H1 (cell line): ENCODE results near the gene SEZ6. TPM values are rescaled to one million over a fixed set of nuclear protein-coding genes. Genes with fewer than 3 reads are reported as not detected.

Experiments
- CTCF ChIA-PET: fragments of 300-600 bp; sonication (Branson Sonifier 250); formaldehyde crosslinking; loops from one replicate; lab custom pipeline; 2021; ENCODE audit not compliant: partially characterized antibody; lab: Charles Lee
- POLR2A ChIA-PET: fragments of 300-600 bp; sonication (Branson Sonifier 250); formaldehyde crosslinking; loops from one replicate; lab custom pipeline; 2021; ENCODE audit warnings: inconsistent platforms; ENCODE audit not compliant: partially characterized antibody; lab: Charles Lee
- DNase-seq, 2 experiments: peaks; one replicate each; pipeline versions ENCODE4 v3.0.0 to v3.0.0-alpha.2; 2010 to 2022; ENCODE audit warnings: low spot score in 2 of 2, low read depth in 1 of 2, mixed read lengths in 1 of 2
- FAIRE-seq: peaks from 2 replicates; lab custom pipeline; 2011; peaks lifted over from hg19 to GRCh38; lab: Jason Lieb, UNC
- H2AFZ ChIP-seq: 2 replicates; pipeline ENCODE4 v1.8.1; 2012; ENCODE audit warnings: low read length, inconsistent platforms
- H2AK5ac ChIP-seq: 2 replicates; pipeline ENCODE4 v1.6.1; 2013; ENCODE audit warnings: low read depth, low read length
- H2BK120ac ChIP-seq: replicated peaks from 2 replicates; pipeline ENCODE3; 2013; ENCODE audit warnings: low read depth, low read length, inconsistent platforms
- H2BK12ac ChIP-seq: 2 replicates; pipeline ENCODE4 v1.6.1; 2013; ENCODE audit warnings: low read depth, low read length
- H2BK15ac ChIP-seq: 2 replicates; pipeline ENCODE4 v1.6.1; 2013; ENCODE audit warnings: low read length
- H2BK20ac ChIP-seq: 2 replicates; pipeline ENCODE4 v1.6.1; 2013; ENCODE audit warnings: low read length
- H2BK5ac ChIP-seq: 2 replicates; pipeline ENCODE4 v1.6.1; 2013; ENCODE audit warnings: low read depth, low read length
- H3K14ac ChIP-seq: 2 replicates; pipeline ENCODE4 v1.6.1; 2013; ENCODE audit warnings: inconsistent platforms; ENCODE audit not compliant: insufficient read length
- H3K18ac ChIP-seq: 2 replicates; pipeline ENCODE4 v1.6.1; 2013; ENCODE audit warnings: low read length; ENCODE audit errors: extremely low read depth
- H3K23ac ChIP-seq: 2 replicates; pipeline ENCODE4 v1.6.1; 2013; ENCODE audit warnings: inconsistent platforms; ENCODE audit not compliant: insufficient read length
- H3K23me2 ChIP-seq: 2 replicates; pipeline ENCODE4 v1.6.1; 2013; ENCODE audit warnings: low read depth, low read length
- H3K27ac ChIP-seq: 2 replicates; pipeline ENCODE4 v1.6.1; 2011; ENCODE audit warnings: low read depth, low read length, inconsistent platforms
- H3K27me3 ChIP-seq, 4 experiments: replicated peaks in 1 of 4; 1 replicate in 1 of 4; 2 replicates in 3 of 4; pipeline versions ENCODE4 v1.6.1 to v1.8.1; 2011 to 2013; ENCODE audit warnings: low read length in 3 of 4, mild to moderate bottlenecking in 3 of 4, inconsistent platforms in 2 of 4, mixed read lengths in 2 of 4, moderate library complexity in 1 of 4; ENCODE audit not compliant: control insufficient read depth in 3 of 4, insufficient read depth in 3 of 4; ENCODE audit errors: extremely low read depth in 1 of 4
- H3K36me3 ChIP-seq, 4 experiments: 2 replicates each; pipeline versions ENCODE4 v1.6.1 to v1.8.1; 2011 to 2013; ENCODE audit warnings: mild to moderate bottlenecking in 4 of 4, low read length in 3 of 4, moderate library complexity in 2 of 4, control low read depth in 1 of 4, inconsistent platforms in 1 of 4; ENCODE audit not compliant: insufficient read depth in 4 of 4, control insufficient read depth in 2 of 4
- H3K4ac ChIP-seq: replicated peaks from 2 replicates; pipeline ENCODE3; 2013; ENCODE audit warnings: low read length, low read depth, mixed read lengths, inconsistent platforms; ENCODE audit not compliant: insufficient read length
- H3K4me1 ChIP-seq, 4 experiments: replicated peaks in 1 of 4; 1 replicate in 1 of 4; 2 replicates in 3 of 4; pipeline versions ENCODE4 v1.6.1 to v1.8.1; 2011 to 2013; ENCODE audit warnings: low read length in 3 of 4, inconsistent platforms in 2 of 4, mixed read lengths in 1 of 4; ENCODE audit not compliant: insufficient read depth in 4 of 4, control insufficient read depth in 3 of 4
- H3K4me2 ChIP-seq, 2 experiments: 2 replicates each; pipeline versions ENCODE4 v1.6.1 to v1.8.1; 2011 to 2013; ENCODE audit warnings: low read depth in 2 of 2, low read length in 2 of 2, control low read depth in 1 of 2, inconsistent platforms in 1 of 2, mild to moderate bottlenecking in 1 of 2; ENCODE audit not compliant: insufficient read depth in 1 of 2
- H3K4me3 ChIP-seq, 4 experiments: fragments of 200-600, 300-600 bp in 1 of 4; sonication (generic), shearing (Covaris generic), sonication (Bioruptor Twin) in 1 of 4; 2 replicates each; pipeline versions ENCODE4 v1.5.1 to v1.8.1; 2011 to 2016; ENCODE audit warnings: low read length in 4 of 4, low read depth in 3 of 4, control low read depth in 2 of 4, inconsistent platforms in 2 of 4, mild to moderate bottlenecking in 2 of 4, mixed read lengths in 1 of 4, moderate library complexity in 1 of 4; ENCODE audit not compliant: insufficient read depth in 2 of 4; ENCODE audit errors: extremely low read depth in 1 of 4
- H3K56ac ChIP-seq: replicated peaks from 2 replicates; pipeline ENCODE3; 2013; ENCODE audit warnings: low read depth, mild to moderate bottlenecking, mixed read lengths, low read length, inconsistent platforms; ENCODE audit not compliant: insufficient read length
- H3K79me1 ChIP-seq: 2 replicates; pipeline ENCODE4 v1.6.1; 2013; ENCODE audit warnings: low read depth, low read length, control low read depth
- H3K79me2 ChIP-seq, 2 experiments: 2 replicates each; pipeline versions ENCODE4 v1.6.1 to v1.8.1; 2012 to 2013; ENCODE audit warnings: low read length in 2 of 2, mild to moderate bottlenecking in 2 of 2, inconsistent platforms in 1 of 2; ENCODE audit not compliant: insufficient read depth in 2 of 2, control insufficient read depth in 1 of 2
- H3K9ac ChIP-seq, 4 experiments: replicated peaks in 1 of 4; 1 replicate in 1 of 4; 2 replicates in 3 of 4; pipeline versions ENCODE4 v1.6.1 to v1.8.1; 2011 to 2013; ENCODE audit warnings: low read depth in 3 of 4, low read length in 3 of 4, control low read depth in 2 of 4, mild to moderate bottlenecking in 2 of 4, moderate library complexity in 2 of 4, inconsistent platforms in 1 of 4; ENCODE audit errors: extremely low read depth in 1 of 4
- H3K9me3 ChIP-seq, 2 experiments: 2 replicates each; pipeline versions ENCODE4 v1.6.1 to v1.8.1; 2012 to 2013; ENCODE audit warnings: mild to moderate bottlenecking in 2 of 2, moderate library complexity in 2 of 2, control low read depth in 1 of 2, inconsistent platforms in 1 of 2, low read depth in 1 of 2, low read length in 1 of 2, mixed read lengths in 1 of 2; ENCODE audit not compliant: insufficient read depth in 2 of 2
- H4K20me1 ChIP-seq, 2 experiments: replicated peaks in 1 of 2; 2 replicates each; pipeline versions ENCODE3 to v1.8.1; 2011 to 2013; ENCODE audit warnings: inconsistent platforms in 2 of 2, low read length in 2 of 2, mild to moderate bottlenecking in 1 of 2; ENCODE audit not compliant: insufficient read depth in 2 of 2, control insufficient read depth in 1 of 2
- H4K5ac ChIP-seq: 2 replicates; pipeline ENCODE4 v1.6.1; 2013; ENCODE audit warnings: low read length, low read depth, mixed read lengths, inconsistent platforms; ENCODE audit not compliant: insufficient read length
- H4K8ac ChIP-seq: 2 replicates; pipeline ENCODE4 v1.8.0; 2013; ENCODE audit warnings: mild to moderate bottlenecking, moderate library complexity, low read length, inconsistent platforms; ENCODE audit not compliant: insufficient read depth; ENCODE audit errors: extremely low read depth
- H4K91ac ChIP-seq: replicated peaks from 2 replicates; pipeline ENCODE3; 2013; ENCODE audit warnings: low read length, mixed read lengths, inconsistent platforms; ENCODE audit not compliant: insufficient read length
- BCL11A ChIP-seq, 2 experiments: IDR thresholded peaks; one replicate each; pipeline ENCODE4 v1.6.1; 2011; ENCODE audit warnings: low read depth in 2 of 2, low read length in 2 of 2, mild to moderate bottlenecking in 2 of 2
- BRCA1 ChIP-seq: IDR thresholded peaks from 2 replicates; pipeline ENCODE4 v1.6.1; 2012; ENCODE audit warnings: low read depth, low read length, improper control_type of control experiment
- GABPA ChIP-seq: IDR thresholded peaks from 2 replicates; pipeline ENCODE4 v1.6.1; 2011; ENCODE audit warnings: mild to moderate bottlenecking, low read length, moderate library complexity, borderline replicate concordance; ENCODE audit not compliant: insufficient read depth
- HDAC2 ChIP-seq, 2 experiments: fragments of 300-600 bp in 1 of 2; sonication (generic) in 1 of 2; IDR thresholded peaks; 2 replicates each; pipeline ENCODE4 v1.6.1; 2011 to 2012; ENCODE audit warnings: low read depth in 2 of 2, low read length in 2 of 2, mild to moderate bottlenecking in 2 of 2, moderate library complexity in 2 of 2, borderline replicate concordance in 1 of 2, inconsistent platforms in 1 of 2
- SUZ12 ChIP-seq: fragments of 200-600 bp; sonication (generic); IDR thresholded peaks from 2 replicates; pipeline ENCODE4 v1.6.1; 2012; ENCODE audit warnings: mild to moderate bottlenecking, inconsistent platforms, low read length, moderate library complexity, mixed read lengths
- WGBS, 2 experiments: shearing (Covaris generic) in 1 of 2; methylation state at CpG; one replicate each; pipeline versions ENCODE4 v1.1.6 to v1.1.7; 2013 to 2015; ENCODE audit warnings: low lambda C conversion rate in 2 of 2, mixed read lengths in 2 of 2, inconsistent platforms in 1 of 2, low coverage in 1 of 2, missing lambda C conversion rate in 1 of 2; ENCODE audit not compliant: insufficient replicate concordance in 2 of 2, insufficient coverage in 1 of 2, insufficient read length in 1 of 2; ENCODE audit errors: extremely low coverage in 1 of 2, missing lambda C conversion rate in 1 of 2; 5-methylcytosine and 5-hydroxymethylcytosine counted together
- polyA plus RNA-seq, 7 experiments: library from polyadenylated mRNA; depleted of rRNA in 3 of 7; stranded (reverse) in 5 of 7; unstranded in 2 of 7; fragments of >200 nt in 5 of 7; fragments of 200-250 nt in 2 of 7; gene quantifications; 1 replicate in 5 of 7; 2 replicates in 1 of 7; 4 replicates in 1 of 7; pipeline versions ENCODE4 v1.2.1 to v1.2.3, GENCODE V29; 2011 to 2013; ENCODE audit warnings: missing spikeins in 2 of 7, mixed read lengths in 2 of 7
- total RNA-seq: library from RNA; stranded (reverse); fragmentation: NEBNext Ultra II Directional; extraction: Animal tissue kit (Norgen Biotek cat#: 25700); gene quantifications from 2 replicates; pipeline ENCODE4 v1.2.1, GENCODE V29; 2021

The SEZ6 gene
- total and polyA plus RNA-seq, 2 of the 8 experiments (the other 6 are each of a cell fraction or from before 2014, with no cell fraction given): 6.9 to 16.1 TPM

- no peak for FAIRE-seq
- Histone ChIP-seq H3K23me2 (no peaks in the 10 kb centered on the region), H4K5ac (no peak overlapping the region), H3K9me3 (no peaks in the 10 kb centered on the region)
- TF ChIP-seq BCL11A (IDR thresholded peaks at IDR 0.05; ENCODE audit: low read depth in 2 of 2, low read length in 2 of 2) (no peak), HDAC2 (IDR thresholded peaks at IDR 0.05; ENCODE audit: borderline replicate concordance in 1 of 2, low read depth in 2 of 2, low read length in 2 of 2) (no peak), SUZ12 (no peak), BRCA1 (no peak), GABPA (no peak)
- TF ChIP-seq, all 59 proteins: peak for 0
- Histone ChIP-seq H3K14ac (no peak overlapping the region), H2BK20ac (0 out of 2 replicates have a peak overlapping the region, but pooled peaks have one; percentile 43), H2AK5ac (no peak overlapping the region), H2BK12ac (no peak overlapping the region; the same call in 1 of the 2 replicates), H3K79me1 (no peaks in the 10 kb centered on the region), H3K4me1 (peaks cover 0 to 7% (median 4%) of the 10 kb centered on the region in 4 experiments; a peak in 6 of 7 replicates), H3K23ac (no peak overlapping the region), H2BK120ac (no peak overlapping the region), H3K56ac (no peak overlapping the region), H3K27ac (no peak overlapping the region), H2AFZ (no peak overlapping the region), H3K18ac (no peak overlapping the region), H3K79me2 (no peaks in the 10 kb centered on the region), H4K20me1 (no peaks in the 10 kb centered on the region), H4K8ac (no peak overlapping the region), H3K4me2 (no peak overlapping the region), H3K27me3 (no peaks in the 10 kb centered on the region; a peak in 1 of 7 replicates), H2BK5ac (0 out of 2 replicates have a peak overlapping the region, but pooled peaks have one; percentile 2), H3K4ac (no peak overlapping the region), H2BK15ac (no peak overlapping the region), H3K9ac (no peak overlapping the region), H3K36me3 (no peaks in the 10 kb centered on the region), H3K4me3 (no peak overlapping the region), H4K91ac (no peak overlapping the region)
- no peak for DNase-seq
- 84% methylated on average over 6 of the region's 6 CpGs; no CpG with 5 or more reads in 1 of the 2 experiments for WGBS, 2 experiments
- ChIA-PET CTCF (interaction anchor here (1.2 to 15.6 kb wide), 10 partner anchors 9 to 152 kb away, joined by 3 to 548 read pairs (median 13); partner anchors contain the start of gene PHF12), POLR2A (interaction anchor here (0.6 to 2.7 kb wide), 5 partner anchors 10 to 209 kb away, joined by 4 to 13 read pairs (median 6); partner anchors contain the start of gene PHF12)
Observed at GRCh38 chr17:28963055-28963611, 42.7 kb downstream of the SEZ6 start.
